MG63 (cell line): Measurements from ENCODE around the gene MDM4. TPM values are rescaled to one million over a fixed set of nuclear protein-coding genes. Genes with fewer than 3 reads are reported as not detected.
"Not testable (repeated sequence)": the region's sequence is repeated elsewhere in the genome, so short reads cannot be mapped to it uniquely, and the experiment has no call there.

Experiments used
- DNase-seq: peaks from one replicate; pipeline ENCODE4 v3.0.0-alpha.2; 2020
- H3K27me3 ChIP-seq: fragments of 250-450 bp; sonication (Bioruptor Pico); 2 replicates; pipeline ENCODE4 v1.5.1; 2020; ENCODE audit warnings: mild to moderate bottlenecking, moderate library complexity
- H3K36me3 ChIP-seq: fragments of 250-450 bp; sonication (Bioruptor Pico); 2 replicates; pipeline ENCODE4 v1.5.1; 2020; ENCODE audit warnings: mild to moderate bottlenecking, moderate library complexity
- H3K4me3 ChIP-seq: fragments of 250-450 bp; sonication (Bioruptor Pico); 2 replicates; pipeline ENCODE4 v1.5.1; 2020; ENCODE audit warnings: mild to moderate bottlenecking, moderate library complexity
- H3K9me3 ChIP-seq: fragments of 250-450 bp; sonication (Bioruptor Pico); 2 replicates; pipeline ENCODE4 v1.5.1; 2020; ENCODE audit warnings: mild to moderate bottlenecking, moderate library complexity
- total RNA-seq: library from RNA; depleted of rRNA; stranded (reverse); fragments of >200 nt; shearing (Covaris generic); gene quantifications from 2 replicates; pipeline ENCODE4 v1.2.3, GENCODE V29; 2014; ENCODE audit warnings: low replicate concordance

Gene MDM4
- total RNA-seq, 1 experiment from 2014 or later: 6.6 TPM

- Histone ChIP-seq H3K27me3 (no peaks in the 10 kb centered on the region), H3K4me3 (no peak overlapping the region), H3K9me3 (no peaks in the 10 kb centered on the region), H3K36me3 (no peaks in the 10 kb centered on the region)
- DNase-seq: no peak
Measured at GRCh38 chr1:204503122-204503912, 12.9 kb upstream of the MDM4 start.

- no peaks in the 10 kb centered on the region for H3K9me3 ChIP-seq
- no peaks in the 10 kb centered on the region for H3K36me3 ChIP-seq
- H3K27me3 ChIP-seq: no peaks in the 10 kb centered on the region
- no peak overlapping the region for H3K4me3 ChIP-seq
- DNase-seq: no peak
Measured at GRCh38 chr1:204503913-204504519, 12.2 kb upstream of the MDM4 start.

- H3K27me3 ChIP-seq: no peaks in the 10 kb centered on the region
- no peaks in the 10 kb centered on the region for H3K36me3 ChIP-seq
- no peaks in the 10 kb centered on the region for H3K9me3 ChIP-seq
- peak overlapping the region; percentile 56 for H3K4me3 ChIP-seq
- DNase-seq: no peak
Measured at GRCh38 chr1:204505674-204506200, 10.5 kb upstream of the MDM4 start.

- H3K36me3 ChIP-seq: no peaks in the 10 kb centered on the region
- peak; percentile 68 for DNase-seq
- peak overlapping the region; percentile 56 for H3K4me3 ChIP-seq
- H3K27me3 ChIP-seq: no peaks in the 10 kb centered on the region
- H3K9me3 ChIP-seq: no peaks in the 10 kb centered on the region
Measured at GRCh38 chr1:204506201-204506968, 9.8 kb upstream of the MDM4 start.

- DNase-seq: peak; percentile 72
- Histone ChIP-seq H3K4me3 (peak overlapping the region; percentile 56), H3K27me3 (no peaks in the 10 kb centered on the region), H3K36me3 (no peaks in the 10 kb centered on the region), H3K9me3 (no peaks in the 10 kb centered on the region)
Measured at GRCh38 chr1:204506969-204507316, 9.3 kb upstream of the MDM4 start.

GRCh38 chr1:204507317-204508105, 8.7 kb upstream of the MDM4 start:
- Histone ChIP-seq H3K4me3 (peak overlapping the region; percentile 56), H3K27me3 (no peaks in the 10 kb centered on the region), H3K9me3 (no peaks in the 10 kb centered on the region), H3K36me3 (no peaks in the 10 kb centered on the region)
- DNase-seq: peak; percentile 66

GRCh38 chr1:204509186-204509635, 7.0 kb upstream of the MDM4 start:
- no peaks in the 10 kb centered on the region for H3K9me3 ChIP-seq
- H3K4me3 ChIP-seq: no peak overlapping the region
- H3K36me3 ChIP-seq: no peaks in the 10 kb centered on the region
- DNase-seq: no peak
- no peaks in the 10 kb centered on the region for H3K27me3 ChIP-seq

- H3K9me3 ChIP-seq: no peaks in the 10 kb centered on the region
- H3K4me3 ChIP-seq: no peak overlapping the region
- H3K27me3 ChIP-seq: no peaks in the 10 kb centered on the region
- peaks cover under 1% of the 10 kb centered on the region; the same call in 1 of the 2 replicates for H3K36me3 ChIP-seq
- DNase-seq: no peak
Measured at GRCh38 chr1:204511366-204511765, 4.8 kb upstream of the MDM4 start.

- no peaks in the 10 kb centered on the region for H3K27me3 ChIP-seq
- H3K36me3 ChIP-seq: peaks cover 16% of the 10 kb centered on the region
- DNase-seq: no peak
- no peaks in the 10 kb centered on the region for H3K9me3 ChIP-seq
- no peak overlapping the region for H3K4me3 ChIP-seq
Measured at GRCh38 chr1:204513117-204513716, 3.0 kb upstream of the MDM4 start.

- no peak for DNase-seq
- Histone ChIP-seq H3K27me3 (no peaks in the 10 kb centered on the region), H3K36me3 (peaks cover 31% of the 10 kb centered on the region), H3K4me3 (no peak overlapping the region), H3K9me3 (no peaks in the 10 kb centered on the region)
Measured at GRCh38 chr1:204514828-204515227, 1.4 kb upstream of the MDM4 start.

GRCh38 chr1:204517382-204517781, 1.2 kb downstream of the MDM4 start:
- H3K9me3 ChIP-seq, H3K27me3 ChIP-seq, DNase-seq: not testable (repeated sequence)
- Histone ChIP-seq H3K36me3 (peaks cover 53% of the 10 kb centered on the region), H3K4me3 (peak overlapping the region; percentile 95)

- peaks cover 86% of the 10 kb centered on the region for H3K36me3 ChIP-seq
- no peak for DNase-seq
- H3K4me3 ChIP-seq: no peak overlapping the region
- no peaks in the 10 kb centered on the region for H3K27me3 ChIP-seq
- H3K9me3 ChIP-seq: peaks cover 10% of the 10 kb centered on the region
Measured at GRCh38 chr1:204520834-204521709, 4.9 kb downstream of the MDM4 start.

GRCh38 chr1:204521941-204522521, 5.8 kb downstream of the MDM4 start:
- not testable (repeated sequence) for H3K27me3 ChIP-seq, H3K4me3 ChIP-seq, DNase-seq
- Histone ChIP-seq H3K36me3 (peaks cover 89% of the 10 kb centered on the region), H3K9me3 (peaks cover 10% of the 10 kb centered on the region)

GRCh38 chr1:204523605-204524215, 7.5 kb downstream of the MDM4 start:
- peaks cover 89% of the 10 kb centered on the region for H3K36me3 ChIP-seq

More at GRCh38 chr1:204523605-204524215, 7.5 kb downstream of the MDM4 start:
- no peaks in the 10 kb centered on the region for H3K27me3 ChIP-seq
- H3K4me3 ChIP-seq: no peak overlapping the region
- peak; percentile 22 for DNase-seq
- peaks cover 10% of the 10 kb centered on the region for H3K9me3 ChIP-seq
